MG63 (cell line): Measurements from ENCODE around the gene GRK1. TPM values are rescaled to one million over a fixed set of nuclear protein-coding genes. Genes with fewer than 3 reads are reported as not detected.

Experiments used
- DNase-seq: peaks from one replicate; pipeline ENCODE4 v3.0.0-alpha.2; 2020
- H3K27me3 ChIP-seq: fragments of 250-450 bp; sonication (Bioruptor Pico); 2 replicates; pipeline ENCODE4 v1.5.1; 2020; ENCODE audit warnings: mild to moderate bottlenecking, moderate library complexity
- H3K36me3 ChIP-seq: fragments of 250-450 bp; sonication (Bioruptor Pico); 2 replicates; pipeline ENCODE4 v1.5.1; 2020; ENCODE audit warnings: mild to moderate bottlenecking, moderate library complexity
- H3K4me3 ChIP-seq: fragments of 250-450 bp; sonication (Bioruptor Pico); 2 replicates; pipeline ENCODE4 v1.5.1; 2020; ENCODE audit warnings: mild to moderate bottlenecking, moderate library complexity
- H3K9me3 ChIP-seq: fragments of 250-450 bp; sonication (Bioruptor Pico); 2 replicates; pipeline ENCODE4 v1.5.1; 2020; ENCODE audit warnings: mild to moderate bottlenecking, moderate library complexity
- total RNA-seq: library from RNA; depleted of rRNA; stranded (reverse); fragments of >200 nt; shearing (Covaris generic); gene quantifications from 2 replicates; pipeline ENCODE4 v1.2.3, GENCODE V29; 2014; ENCODE audit warnings: low replicate concordance

The GRK1 gene
- total RNA-seq, 1 experiment from 2014 or later: not detected

- Histone ChIP-seq H3K4me3 (no peak overlapping the region), H3K36me3 (no peaks in the 10 kb centered on the region), H3K9me3 (no peaks in the 10 kb centered on the region), H3K27me3 (no peaks in the 10 kb centered on the region)
- no peak for DNase-seq
Observed at GRCh38 chr13:113729187-113730019, 62.4 kb downstream of the GRK1 start.

- DNase-seq: no peak
- Histone ChIP-seq H3K4me3 (no peak overlapping the region), H3K27me3 (no peaks in the 10 kb centered on the region), H3K9me3 (no peaks in the 10 kb centered on the region), H3K36me3 (no peaks in the 10 kb centered on the region)
Observed at GRCh38 chr13:113730258-113730691, 63.3 kb downstream of the GRK1 start.

- no peaks in the 10 kb centered on the region for H3K9me3 ChIP-seq
- DNase-seq: no peak
- H3K27me3 ChIP-seq: no peaks in the 10 kb centered on the region
- H3K4me3 ChIP-seq: no peak overlapping the region
- H3K36me3 ChIP-seq: no peaks in the 10 kb centered on the region
Observed at GRCh38 chr13:113730831-113731191, 63.8 kb downstream of the GRK1 start.

GRCh38 chr13:113731192-113732175 lies 64.5 kb downstream of the GRK1 start:
- H3K36me3 ChIP-seq: no peaks in the 10 kb centered on the region
- H3K9me3 ChIP-seq: no peaks in the 10 kb centered on the region
- no peak for DNase-seq

GRCh38 chr13:113732176-113732960 lies 65.3 kb downstream of the GRK1 start:
- Histone ChIP-seq H3K36me3 (no peaks in the 10 kb centered on the region), H3K9me3 (no peaks in the 10 kb centered on the region), H3K4me3 (no peak overlapping the region), H3K27me3 (no peaks in the 10 kb centered on the region)
- no peak for DNase-seq

More at GRCh38 chr13:113731192-113732175, 64.5 kb downstream of the GRK1 start:
- Histone ChIP-seq H3K4me3 (no peak overlapping the region), H3K27me3 (no peaks in the 10 kb centered on the region)

GRCh38 chr13:113732961-113733950 lies 66.2 kb downstream of the GRK1 start:
- no peaks in the 10 kb centered on the region for H3K36me3 ChIP-seq
- H3K27me3 ChIP-seq: no peaks in the 10 kb centered on the region
- DNase-seq: no peak
- H3K9me3 ChIP-seq: no peaks in the 10 kb centered on the region
- no peak overlapping the region for H3K4me3 ChIP-seq

GRCh38 chr13:113734099-113734825 lies 67.2 kb downstream of the GRK1 start:
- H3K9me3 ChIP-seq: no peaks in the 10 kb centered on the region
- H3K36me3 ChIP-seq: no peaks in the 10 kb centered on the region
- H3K27me3 ChIP-seq: no peaks in the 10 kb centered on the region
- no peak for DNase-seq
- H3K4me3 ChIP-seq: no peak overlapping the region

GRCh38 chr13:113734826-113735125 lies 67.8 kb downstream of the GRK1 start:
- H3K4me3 ChIP-seq: no peak overlapping the region
- no peaks in the 10 kb centered on the region for H3K9me3 ChIP-seq
- H3K36me3 ChIP-seq: no peaks in the 10 kb centered on the region
- no peaks in the 10 kb centered on the region for H3K27me3 ChIP-seq
- DNase-seq: no peak

- no peaks in the 10 kb centered on the region for H3K9me3 ChIP-seq
- no peaks in the 10 kb centered on the region for H3K27me3 ChIP-seq
- H3K4me3 ChIP-seq: no peak overlapping the region
- no peaks in the 10 kb centered on the region for H3K36me3 ChIP-seq
- no peak for DNase-seq
Observed at GRCh38 chr13:113735194-113735593, 68.2 kb downstream of the GRK1 start.

GRCh38 chr13:113735750-113736149 lies 68.7 kb downstream of the GRK1 start:
- no peak for DNase-seq
- Histone ChIP-seq H3K4me3 (no peak overlapping the region), H3K27me3 (no peaks in the 10 kb centered on the region), H3K36me3 (no peaks in the 10 kb centered on the region), H3K9me3 (no peaks in the 10 kb centered on the region)

GRCh38 chr13:113736258-113736731 lies 69.3 kb downstream of the GRK1 start:
- no peak for DNase-seq
- no peak overlapping the region for H3K4me3 ChIP-seq
- no peaks in the 10 kb centered on the region for H3K9me3 ChIP-seq
- no peaks in the 10 kb centered on the region for H3K27me3 ChIP-seq
- H3K36me3 ChIP-seq: no peaks in the 10 kb centered on the region

GRCh38 chr13:113737803-113738202 lies 70.8 kb downstream of the GRK1 start:
- Histone ChIP-seq H3K9me3 (no peaks in the 10 kb centered on the region), H3K36me3 (no peaks in the 10 kb centered on the region), H3K27me3 (no peaks in the 10 kb centered on the region), H3K4me3 (no peak overlapping the region)
- DNase-seq: no peak

- Histone ChIP-seq H3K36me3 (no peaks in the 10 kb centered on the region), H3K27me3 (no peaks in the 10 kb centered on the region)
Observed at GRCh38 chr13:113739527-113740285, 72.7 kb downstream of the GRK1 start.

GRCh38 chr13:113740286-113740556 lies 73.2 kb downstream of the GRK1 start:
- no peaks in the 10 kb centered on the region for H3K27me3 ChIP-seq
- no peak overlapping the region for H3K4me3 ChIP-seq
- H3K9me3 ChIP-seq: no peaks in the 10 kb centered on the region
- no peaks in the 10 kb centered on the region for H3K36me3 ChIP-seq
- DNase-seq: no peak

More at GRCh38 chr13:113739527-113740285, 72.7 kb downstream of the GRK1 start:
- no peak overlapping the region for H3K4me3 ChIP-seq
- no peak for DNase-seq
- no peaks in the 10 kb centered on the region for H3K9me3 ChIP-seq

GRCh38 chr13:113740661-113741060 lies 73.6 kb downstream of the GRK1 start:
- H3K4me3 ChIP-seq: no peak overlapping the region
- no peaks in the 10 kb centered on the region for H3K36me3 ChIP-seq
- no peaks in the 10 kb centered on the region for H3K9me3 ChIP-seq
- DNase-seq: no peak
- no peaks in the 10 kb centered on the region for H3K27me3 ChIP-seq
